Measurements from ENCODE around the gene GEMIN2.

GEMIN2 gene

GRCh38 chr14:39184628-39185255, 70.6 kb downstream of the GEMIN2 start:
- H3K27ac ChIP-seq (ENCODE audit: low read depth, low read length), result no peak overlapping the region
- no peaks in the 10 kb centered on the region for H3K27me3 ChIP-seq (ENCODE audit: control insufficient read depth, insufficient read depth, low read length)
- peaks cover 22% of the 10 kb centered on the region for H3K36me3 ChIP-seq (ENCODE audit: control insufficient read depth, insufficient read depth, low read length)
- H3K9ac ChIP-seq (ENCODE audit: low read length), result no peak overlapping the region
- H3K4me3 ChIP-seq (ENCODE audit: low read length), result no peak overlapping the region
- no peaks in the 10 kb centered on the region for H3K4me1 ChIP-seq (ENCODE audit: control insufficient read depth, insufficient read depth, low read length)

DNA sequence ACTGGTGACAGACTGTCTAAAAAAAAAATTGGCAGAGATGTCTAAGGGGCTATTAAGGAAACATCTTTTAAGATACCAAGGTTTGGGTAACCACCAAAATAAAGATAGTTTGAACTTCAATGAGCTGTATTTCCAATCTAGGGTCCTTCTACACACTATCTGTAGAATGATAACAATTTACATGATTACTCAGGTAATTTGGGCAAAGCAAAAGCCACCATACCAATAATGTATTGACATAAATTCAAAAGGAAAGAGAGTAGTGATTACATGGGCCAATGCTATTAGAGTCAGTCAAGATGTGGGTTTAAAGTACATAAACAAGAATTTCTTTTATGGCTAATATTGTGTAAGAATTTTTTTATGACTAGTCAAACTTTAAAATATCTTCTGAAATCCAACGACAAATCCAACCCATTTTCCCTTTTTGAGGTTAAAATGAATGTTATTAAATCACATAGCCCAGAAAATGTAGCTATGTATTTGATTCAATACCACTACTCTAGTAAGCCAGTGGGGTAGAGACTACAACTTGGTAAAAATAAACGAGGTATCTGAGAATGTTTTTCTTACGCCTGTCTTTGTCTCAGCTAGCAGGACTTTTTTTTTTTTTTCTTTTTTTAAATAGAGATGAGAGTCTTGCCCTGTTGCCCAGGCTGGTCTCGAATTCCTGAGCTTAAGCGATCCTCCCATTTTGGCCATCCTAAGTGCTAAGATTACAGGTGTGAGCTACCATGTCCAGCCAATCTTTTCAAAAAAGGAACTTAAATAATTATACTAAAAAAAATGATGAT, 71.3 kb downstream of the GEMIN2 start:
- Histone ChIP-seq H3K9ac (ENCODE audit: low read length) (no peak overlapping the region), H3K36me3 (ENCODE audit: control insufficient read depth, insufficient read depth, low read length) (peaks cover 18% of the 10 kb centered on the region), H3K4me3 (ENCODE audit: low read length) (no peak overlapping the region), H3K4me1 (ENCODE audit: control insufficient read depth, insufficient read depth, low read length) (no peaks in the 10 kb centered on the region), H3K27ac (ENCODE audit: low read depth, low read length) (no peak overlapping the region), H3K27me3 (ENCODE audit: control insufficient read depth, insufficient read depth, low read length) (no peaks in the 10 kb centered on the region)
